DMS 273 (cell line): ENCODE results near the gene FCN1.
"Not testable (repeated sequence)": the region's sequence is repeated elsewhere in the genome, so short reads cannot be mapped to it uniquely, and the experiment has no call there.

ENCODE experiments used
- DNase-seq: peaks from one replicate; lab custom pipeline; 2025; ENCODE audit not compliant: unreplicated experiment; lab: John Stamatoyannopoulos, UW

The FCN1 gene

GRCh38 chr9:134917431-134918373 is at the start of gene FCN1:
Gene FCN1 (minus strand): TSS chr9:134917912. CDS start chr9:134917871, 41 bp downstream.
- no peak for DNase-seq

- DNase-seq, result no peak
These were observed 49.2 kb upstream of the FCN1 start for GRCh38 chr9:134966697-134967546.

DNA sequence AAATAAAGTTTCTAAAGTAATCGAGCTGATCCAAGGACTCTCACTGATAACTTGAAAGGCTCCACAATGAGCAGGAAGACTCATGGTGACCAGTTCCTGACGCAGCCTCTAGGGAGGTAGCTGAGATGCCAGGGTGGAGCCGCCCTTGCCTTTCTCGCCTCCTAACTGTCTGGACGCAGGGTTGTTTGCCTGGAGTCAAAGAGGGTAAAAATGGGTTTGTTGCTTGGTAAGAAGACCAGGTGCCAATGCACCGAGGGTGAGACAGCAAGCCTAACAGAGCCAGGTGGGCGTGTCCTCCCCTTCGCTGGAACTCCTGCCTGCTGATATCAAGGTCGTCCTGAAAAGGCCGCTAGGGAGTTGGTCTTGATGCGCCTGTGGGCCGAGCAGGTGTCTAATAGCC is 48.6 kb upstream of the FCN1 start:
- DNase-seq, result no peak

DNA sequence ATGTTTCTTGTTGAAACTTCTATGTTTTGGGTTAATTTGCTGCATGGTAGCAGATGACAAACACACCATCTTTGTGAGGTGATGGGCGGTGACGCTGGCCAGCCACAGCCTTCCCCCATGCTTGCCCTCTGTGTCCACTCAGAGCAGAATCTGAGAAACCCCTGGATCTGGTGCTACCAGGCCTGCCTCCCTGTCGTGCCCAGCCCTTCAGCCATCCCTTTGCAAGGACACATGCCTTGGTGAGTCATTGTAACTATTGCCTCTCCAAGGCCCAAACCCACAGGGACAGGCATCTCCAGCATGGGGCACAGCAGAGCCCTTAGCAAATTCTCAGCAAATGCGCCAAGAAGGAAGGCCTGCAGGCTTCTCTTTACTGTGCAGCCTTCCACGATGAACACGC is 48.1 kb upstream of the FCN1 start:
- DNase-seq, result no peak

GRCh38 chr9:134965411-134965810 is 47.7 kb upstream of the FCN1 start:
- no peak for DNase-seq

GRCh38 chr9:134964271-134965055 is 46.8 kb upstream of the FCN1 start:
- DNase-seq, result no peak

DNA sequence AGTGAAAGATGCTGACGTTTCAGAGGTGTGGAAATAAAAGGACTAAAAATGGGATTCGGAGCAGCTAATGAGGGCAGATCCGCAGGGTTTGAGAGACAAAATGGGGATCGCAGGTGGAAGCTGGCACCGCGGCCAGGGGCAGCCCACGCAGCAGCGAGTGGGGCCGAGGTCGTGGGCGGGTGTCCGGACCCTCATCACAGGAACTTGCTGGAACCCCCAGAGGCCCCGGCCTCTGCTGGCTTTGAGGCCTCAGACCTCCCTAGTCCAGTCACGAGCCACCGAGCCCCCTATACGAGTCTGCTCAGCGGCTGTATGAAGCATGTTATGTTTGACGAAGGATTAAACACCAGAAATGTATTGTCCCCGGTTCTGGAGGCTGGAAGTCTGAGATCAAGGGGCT is 45.8 kb upstream of the FCN1 start:
- no peak for DNase-seq

DNA sequence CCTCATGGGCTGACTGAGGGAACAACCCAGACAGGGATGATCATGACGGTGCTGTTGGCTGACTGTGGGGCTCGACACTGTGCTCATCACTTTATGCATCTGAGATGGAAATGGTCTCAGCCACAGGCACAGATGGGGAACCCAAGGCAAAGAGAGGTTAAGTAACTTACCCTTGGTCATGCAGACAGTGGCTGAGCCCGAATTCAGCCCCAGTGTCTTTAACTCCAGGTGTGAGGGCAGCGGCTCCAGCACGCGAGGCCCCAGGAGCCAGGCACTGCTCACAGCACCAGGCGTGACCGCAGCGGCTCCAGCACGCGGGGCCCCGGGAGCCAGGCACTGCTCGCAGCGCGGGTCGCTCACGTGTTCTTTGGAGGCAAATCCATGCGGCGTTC is 45.3 kb upstream of the FCN1 start:
- DNase-seq, result no peak

DNA sequence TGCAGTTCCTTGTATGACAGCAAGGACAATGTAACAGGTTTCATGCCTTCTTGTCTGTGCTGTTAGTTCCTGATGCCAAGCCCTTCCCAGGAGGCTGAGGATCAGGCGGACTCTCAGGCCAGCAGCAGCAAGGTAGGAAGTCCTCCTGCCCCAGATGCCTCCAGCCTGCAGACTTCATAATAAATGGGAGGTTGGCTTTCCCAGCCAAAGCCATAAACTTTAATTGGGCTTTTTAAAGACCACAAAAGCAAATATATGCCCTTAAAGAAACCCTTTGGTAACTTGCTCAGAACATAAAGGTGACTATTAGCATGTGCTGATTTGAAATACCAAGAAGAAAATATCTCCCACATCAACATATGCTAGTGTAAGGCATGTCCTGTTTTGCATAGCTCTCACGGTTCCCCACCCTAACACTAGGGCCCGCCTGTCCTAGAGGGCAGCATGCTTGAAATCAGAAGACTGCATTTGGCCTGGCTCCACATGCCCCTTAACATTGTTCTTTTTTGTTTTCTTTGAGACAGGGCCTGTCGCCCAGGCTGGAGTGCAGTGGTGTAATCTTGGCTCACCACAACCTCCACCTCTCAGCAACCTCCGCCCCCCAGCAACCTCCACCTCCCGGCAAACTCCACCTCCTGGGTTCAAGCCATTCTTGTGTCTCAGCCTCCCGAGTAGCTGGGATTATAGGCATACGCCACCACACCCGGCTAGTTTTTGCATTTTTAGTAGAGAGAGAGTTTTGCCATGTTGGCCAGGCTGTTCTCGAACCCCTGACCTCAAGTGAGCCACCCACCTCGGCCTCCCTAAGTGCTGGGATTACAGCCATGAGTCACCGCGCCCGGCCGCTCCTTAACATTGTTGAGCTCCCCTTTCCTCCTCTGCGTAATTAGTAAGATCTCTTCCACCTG is 44.6 kb upstream of the FCN1 start:
- DNase-seq, result peak; percentile 12

DNA sequence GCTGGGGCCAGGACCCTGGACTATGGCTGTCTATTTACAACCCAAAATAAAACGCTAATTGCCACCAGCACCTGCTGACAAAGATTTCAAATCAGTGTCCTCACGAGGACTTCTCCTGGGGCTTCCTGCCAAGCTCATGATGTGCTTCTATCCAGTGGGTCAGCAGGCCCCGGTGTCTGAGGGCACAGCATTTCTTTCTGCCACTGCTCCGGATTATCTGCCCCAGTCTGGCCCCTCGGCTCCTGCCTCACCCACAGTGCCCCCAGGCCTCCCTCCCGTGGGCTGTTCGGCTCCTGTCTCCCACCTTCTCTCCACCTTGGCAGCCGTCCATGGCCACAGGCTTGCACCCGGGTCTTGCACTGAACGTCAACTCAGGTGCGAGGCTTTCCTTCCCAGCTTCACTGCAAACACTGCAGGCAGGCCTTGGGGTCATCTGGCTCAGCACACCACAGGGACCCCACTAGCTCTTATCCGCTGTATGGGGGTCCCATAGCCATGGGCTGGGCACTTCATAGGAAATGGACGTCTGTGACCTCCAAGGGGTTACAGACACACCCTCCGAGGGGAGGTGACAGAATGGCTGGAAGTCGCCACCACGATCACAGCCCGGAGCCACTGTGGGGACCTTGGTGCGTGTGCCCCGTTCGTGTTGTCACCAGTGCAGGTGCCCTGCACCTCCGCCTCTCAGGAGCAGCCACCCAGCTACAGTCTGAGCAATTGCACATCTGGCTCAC is 43.8 kb upstream of the FCN1 start:
- no peak for DNase-seq

GRCh38 chr9:134960701-134961181 is 43.0 kb upstream of the FCN1 start:
- DNase-seq, result no peak

DNA sequence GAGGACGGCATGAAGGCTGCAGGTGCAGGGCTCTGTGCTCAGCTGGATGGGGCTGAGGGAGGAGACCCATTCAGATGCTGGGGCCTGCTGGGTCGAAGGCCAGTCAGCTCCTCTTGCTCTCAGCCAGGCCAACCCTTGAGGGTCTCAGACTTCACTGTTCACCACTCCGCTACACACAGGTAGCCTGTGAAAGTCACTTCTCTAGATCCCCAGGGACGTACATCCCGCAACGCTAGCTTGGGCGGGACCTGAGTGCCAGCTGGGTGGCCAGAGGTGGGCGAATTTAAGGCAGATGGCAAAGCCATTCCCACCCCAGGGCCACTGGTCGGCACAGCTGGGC is 42.2 kb upstream of the FCN1 start:
- peak; percentile 26 for DNase-seq

DNA sequence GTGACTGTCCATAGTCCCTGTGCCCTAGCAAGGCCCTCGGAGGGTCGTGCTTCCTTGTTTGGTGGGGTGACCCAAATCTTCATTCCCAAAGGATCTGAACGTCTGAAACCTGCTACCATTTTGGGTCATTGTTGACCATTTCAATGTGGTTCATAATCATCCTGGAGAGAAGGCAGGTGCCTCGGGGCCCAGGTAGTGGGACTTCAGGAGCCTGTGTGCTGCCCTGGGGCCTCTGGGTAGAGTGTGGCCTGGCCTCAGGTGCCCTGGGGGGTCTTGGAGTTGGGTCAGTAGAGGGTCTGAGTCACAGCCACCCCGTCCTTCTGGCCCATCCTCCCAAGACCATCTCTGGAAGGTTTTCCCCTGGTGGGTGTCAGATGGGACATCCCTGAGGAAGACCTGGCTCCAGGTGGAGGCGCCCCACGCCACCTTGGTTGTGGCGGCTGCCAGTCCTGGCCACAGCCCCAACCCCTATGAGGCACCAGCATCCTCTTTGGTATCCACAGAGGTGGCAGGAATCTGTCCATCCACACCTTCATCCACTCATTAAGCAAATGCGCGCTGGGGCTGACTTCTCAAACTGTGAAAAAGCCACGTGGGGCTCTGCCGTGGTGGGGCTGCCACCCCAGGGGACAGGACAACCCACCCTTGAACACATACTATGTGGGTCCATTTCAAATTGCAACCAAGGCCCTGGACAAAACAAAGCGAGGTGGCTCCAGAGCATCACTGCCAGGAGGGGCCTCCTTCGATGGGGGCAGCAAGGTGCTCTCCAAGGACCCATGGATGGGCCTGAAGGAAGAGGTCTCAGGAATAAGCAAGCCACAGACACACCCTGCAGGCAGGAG is 41.6 kb upstream of the FCN1 start:
- no peak for DNase-seq

DNA sequence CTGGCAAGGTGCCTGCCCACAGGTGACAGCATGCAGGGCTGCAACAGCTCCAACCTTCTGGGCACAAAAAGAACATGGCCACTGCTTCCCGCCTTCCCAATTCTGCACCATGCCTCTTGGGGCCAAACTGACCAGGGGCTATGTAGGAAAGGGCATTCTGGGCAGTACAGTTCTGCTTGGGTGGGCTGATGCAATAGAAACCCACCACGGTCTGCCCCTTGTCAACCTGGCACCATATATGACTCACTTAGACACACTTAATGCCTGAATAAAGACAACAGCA is 40.2 kb upstream of the FCN1 start:
- DNase-seq, result no peak

GRCh38 chr9:134957165-134957944 is 39.6 kb upstream of the FCN1 start:
- DNase-seq, result no peak

DNA sequence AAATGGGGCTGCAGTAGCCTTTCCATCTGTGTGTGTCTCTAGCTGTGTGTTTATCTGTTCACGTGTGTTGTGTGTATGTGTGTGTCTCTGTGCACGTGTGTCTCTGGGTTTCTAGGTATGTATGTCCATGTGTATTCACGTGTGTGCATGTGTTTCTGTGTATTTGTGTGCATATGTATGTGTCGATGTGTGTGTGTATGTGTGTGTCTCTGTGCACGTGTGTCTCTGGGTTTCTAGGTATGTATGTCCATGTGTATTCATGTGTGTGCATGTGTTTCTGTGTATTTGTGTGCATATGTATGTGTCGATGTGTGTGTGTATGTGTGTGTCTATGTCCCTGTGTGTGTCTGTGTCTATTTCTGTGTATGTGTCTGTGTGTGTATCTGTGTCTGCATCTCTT is 38.7 kb upstream of the FCN1 start:
- not testable (repeated sequence) for DNase-seq

DNA sequence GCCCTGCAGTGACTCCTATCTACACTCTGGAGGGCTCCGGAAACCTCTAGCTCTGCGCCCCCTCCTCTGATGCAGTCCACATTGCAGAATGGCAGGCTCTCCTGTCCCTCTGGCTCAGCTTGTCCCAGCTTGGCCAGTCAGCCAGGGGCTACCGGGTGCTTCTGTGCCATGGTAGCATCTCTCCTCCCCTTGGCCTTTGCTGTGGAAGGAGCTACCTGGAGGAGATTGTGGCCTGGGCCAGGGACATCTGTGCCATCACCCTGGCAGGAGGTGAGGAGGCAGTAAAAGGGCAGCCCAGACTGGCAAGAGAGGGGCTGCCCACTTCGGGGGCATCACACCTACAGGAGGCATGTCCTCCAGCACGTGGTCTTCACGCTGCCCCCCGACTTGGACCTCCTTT is 38.1 kb upstream of the FCN1 start:
- DNase-seq, result no peak

DNA sequence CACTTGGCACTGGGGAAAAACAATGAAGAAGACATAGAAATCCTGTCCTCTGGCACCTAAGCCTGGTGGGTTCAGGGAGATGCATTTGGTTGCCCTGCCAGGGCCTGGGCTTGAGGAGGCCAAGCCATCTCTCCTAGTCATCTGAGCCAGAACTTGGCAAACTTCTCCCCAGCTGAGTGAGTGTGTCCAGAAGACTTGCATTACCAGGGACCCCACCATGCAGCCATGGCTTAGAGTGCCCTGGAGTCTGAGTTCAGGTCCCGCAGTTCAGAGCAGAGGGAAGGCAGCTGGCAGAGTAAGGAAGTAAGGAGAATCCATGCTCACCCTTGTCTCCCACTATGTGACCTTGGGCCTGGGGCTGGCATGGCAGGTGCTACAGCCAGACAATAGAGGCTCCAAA is 37.4 kb upstream of the FCN1 start:
- no peak for DNase-seq
